ENCODE results near the gene TUB.

DNA sequence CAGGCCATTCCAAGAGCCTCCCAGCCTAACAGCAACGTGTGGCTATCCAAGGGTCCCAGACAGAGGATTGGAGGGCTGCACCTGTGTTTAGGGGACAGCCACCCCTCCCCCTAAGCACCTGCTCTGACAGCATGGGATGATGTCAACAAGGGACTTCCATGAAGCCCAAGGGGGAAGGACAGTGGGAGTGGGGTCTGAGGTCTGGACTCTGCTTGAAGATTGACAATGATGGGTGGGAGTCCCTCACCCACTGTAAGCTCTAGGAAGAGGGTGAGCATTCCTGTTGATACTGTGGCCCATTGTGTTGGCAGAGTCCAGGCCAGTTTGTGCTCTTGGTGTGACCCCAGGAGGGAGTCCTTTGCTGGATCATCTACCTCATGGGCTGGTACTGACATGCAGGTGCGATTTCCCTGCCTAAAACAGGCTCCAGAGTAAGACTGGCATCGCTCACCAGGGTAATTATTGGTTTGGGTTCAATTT lies 46.9 kb upstream of the TUB start:
- TF ChIP-seq POLR2A (IDR thresholded peaks at IDR 0.05), result no peak
- TF ChIP-seq, protein P1, sequence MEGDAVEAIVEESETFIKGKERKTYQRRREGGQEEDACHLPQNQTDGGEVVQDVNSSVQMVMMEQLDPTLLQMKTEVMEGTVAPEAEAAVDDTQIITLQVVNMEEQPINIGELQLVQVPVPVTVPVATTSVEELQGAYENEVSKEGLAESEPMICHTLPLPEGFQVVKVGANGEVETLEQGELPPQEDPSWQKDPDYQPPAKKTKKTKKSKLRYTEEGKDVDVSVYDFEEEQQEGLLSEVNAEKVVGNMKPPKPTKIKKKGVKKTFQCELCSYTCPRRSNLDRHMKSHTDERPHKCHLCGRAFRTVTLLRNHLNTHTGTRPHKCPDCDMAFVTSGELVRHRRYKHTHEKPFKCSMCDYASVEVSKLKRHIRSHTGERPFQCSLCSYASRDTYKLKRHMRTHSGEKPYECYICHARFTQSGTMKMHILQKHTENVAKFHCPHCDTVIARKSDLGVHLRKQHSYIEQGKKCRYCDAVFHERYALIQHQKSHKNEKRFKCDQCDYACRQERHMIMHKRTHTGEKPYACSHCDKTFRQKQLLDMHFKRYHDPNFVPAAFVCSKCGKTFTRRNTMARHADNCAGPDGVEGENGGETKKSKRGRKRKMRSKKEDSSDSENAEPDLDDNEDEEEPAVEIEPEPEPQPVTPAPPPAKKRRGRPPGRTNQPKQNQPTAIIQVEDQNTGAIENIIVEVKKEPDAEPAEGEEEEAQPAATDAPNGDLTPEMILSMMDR (IDR thresholded peaks at IDR 0.05), result no peak
- no peak for TF ChIP-seq EP300 (IDR thresholded peaks at IDR 0.05)
- TF ChIP-seq POLR2AphosphoS5 (IDR thresholded peaks at IDR 0.05), result no peak

Data from suprapubic skin (tissue), 4 donors.